ENCODE measurements around the gene CEBPA. TPM values are rescaled to one million over a fixed set of nuclear protein-coding genes. Genes with fewer than 3 reads are reported as not detected.
"Not testable (repeated sequence)": the region's sequence is repeated elsewhere in the genome, so short reads cannot be mapped to it uniquely, and the experiment has no call there.

CEBPA gene
- total RNA-seq, 2 donors from 2014 or later: 25.2 to 58.7 TPM

DNA sequence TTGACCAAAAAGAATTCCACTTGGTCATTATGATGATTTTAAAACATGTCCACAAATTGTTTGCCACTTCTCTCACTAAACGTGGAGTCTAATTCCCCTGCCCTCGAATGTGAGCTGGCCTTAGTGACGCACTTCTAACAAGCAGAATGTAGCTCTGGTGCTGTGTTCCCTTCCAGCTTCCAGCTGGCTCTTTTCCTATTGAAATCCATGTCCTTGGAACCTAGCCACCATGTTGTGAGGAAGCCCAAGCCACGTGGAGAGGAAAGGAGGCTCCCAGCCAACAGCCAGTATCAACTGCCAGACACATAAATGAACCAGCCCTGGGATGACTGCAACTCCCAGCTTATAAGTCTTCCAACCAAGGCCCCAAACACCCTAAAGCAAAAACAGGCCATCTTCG is 23.6 kb upstream of the CEBPA start:
- TF ChIP-seq POLR2AphosphoS5 (IDR thresholded peaks at IDR 0.05): peak; percentile 36
- TF ChIP-seq, protein P1, sequence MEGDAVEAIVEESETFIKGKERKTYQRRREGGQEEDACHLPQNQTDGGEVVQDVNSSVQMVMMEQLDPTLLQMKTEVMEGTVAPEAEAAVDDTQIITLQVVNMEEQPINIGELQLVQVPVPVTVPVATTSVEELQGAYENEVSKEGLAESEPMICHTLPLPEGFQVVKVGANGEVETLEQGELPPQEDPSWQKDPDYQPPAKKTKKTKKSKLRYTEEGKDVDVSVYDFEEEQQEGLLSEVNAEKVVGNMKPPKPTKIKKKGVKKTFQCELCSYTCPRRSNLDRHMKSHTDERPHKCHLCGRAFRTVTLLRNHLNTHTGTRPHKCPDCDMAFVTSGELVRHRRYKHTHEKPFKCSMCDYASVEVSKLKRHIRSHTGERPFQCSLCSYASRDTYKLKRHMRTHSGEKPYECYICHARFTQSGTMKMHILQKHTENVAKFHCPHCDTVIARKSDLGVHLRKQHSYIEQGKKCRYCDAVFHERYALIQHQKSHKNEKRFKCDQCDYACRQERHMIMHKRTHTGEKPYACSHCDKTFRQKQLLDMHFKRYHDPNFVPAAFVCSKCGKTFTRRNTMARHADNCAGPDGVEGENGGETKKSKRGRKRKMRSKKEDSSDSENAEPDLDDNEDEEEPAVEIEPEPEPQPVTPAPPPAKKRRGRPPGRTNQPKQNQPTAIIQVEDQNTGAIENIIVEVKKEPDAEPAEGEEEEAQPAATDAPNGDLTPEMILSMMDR (IDR thresholded peaks at IDR 0.05): no peak
- H3K4me1 ChIP-seq (replicated peaks): no peaks in the 10 kb centered on the region
- no peaks in the 10 kb centered on the region for H3K27me3 ChIP-seq (replicated peaks; ENCODE audit: insufficient read depth)
- WGBS: 44% methylated on average over 5 of the region's 5 CpGs
- intact Hi-C loops (cut with DNase I): no loop called here
- no peaks in the 10 kb centered on the region for H3K36me3 ChIP-seq
- no peak overlapping the region for H3K4me3 ChIP-seq
- no peak for DNase-seq (ENCODE audit: low spot score)
- no peaks in the 10 kb centered on the region for H3K9me3 ChIP-seq
- H3K27ac ChIP-seq: no peak overlapping the region

DNA sequence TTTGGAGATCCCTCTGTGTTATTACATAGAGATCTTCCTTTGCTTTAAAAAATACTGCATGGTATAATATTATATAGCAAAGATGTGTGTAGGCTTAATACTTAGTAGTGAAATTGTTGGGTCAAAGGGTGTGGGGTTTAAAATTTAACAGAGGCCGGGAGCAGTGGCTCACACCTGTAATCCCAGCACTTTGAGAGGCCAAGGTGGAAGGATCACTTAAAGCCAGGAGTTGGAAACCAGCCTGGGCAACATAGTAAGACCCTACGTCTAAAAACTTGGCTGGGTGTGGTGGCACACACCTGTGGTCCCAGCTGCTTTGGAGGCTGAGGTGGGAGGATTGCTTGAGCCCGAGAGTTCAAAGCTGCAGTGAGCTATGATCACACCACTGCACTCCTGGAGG is 22.3 kb upstream of the CEBPA start:
- 87% methylated on average over 3 of the region's 3 CpGs for WGBS
- intact Hi-C loops (cut with DNase I): no loop called here

DNA sequence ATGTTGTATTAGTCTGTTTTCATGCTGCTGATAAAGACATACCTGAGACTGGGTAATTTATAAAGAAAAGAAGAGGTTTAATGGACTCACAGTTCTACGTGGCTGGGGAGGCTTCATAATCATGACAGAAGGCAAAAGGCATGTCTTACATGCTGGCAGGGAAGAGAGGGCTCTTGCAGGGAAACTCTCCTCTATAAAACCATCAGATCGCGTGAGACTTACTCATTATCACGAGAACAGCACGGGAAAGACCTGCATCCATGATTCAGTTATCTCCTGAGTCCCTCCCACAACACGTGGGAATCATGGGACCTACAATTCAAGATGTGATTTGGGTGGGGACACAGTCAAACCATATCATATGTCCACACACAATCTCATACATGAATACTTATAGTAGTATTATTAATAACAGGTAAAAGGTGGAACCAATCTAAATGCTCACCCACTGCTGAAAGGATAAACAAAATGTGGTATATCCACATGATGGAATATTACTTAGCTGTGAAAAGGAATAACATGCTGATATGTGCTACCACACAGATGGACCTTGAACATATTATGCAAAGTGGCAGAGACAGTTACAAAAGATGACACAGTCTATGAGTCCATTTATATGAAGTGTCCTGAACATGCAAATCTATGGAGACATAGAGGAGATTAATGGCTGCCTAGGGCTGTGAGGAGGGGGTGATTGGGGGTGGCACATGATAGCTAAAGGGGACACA is 20.9 kb upstream of the CEBPA start:
- DNase-seq (ENCODE audit: low spot score): no peak
- H3K27ac ChIP-seq: no peak overlapping the region
- H3K4me3 ChIP-seq: no peak overlapping the region
- H3K36me3 ChIP-seq: no peaks in the 10 kb centered on the region
- intact Hi-C loops (cut with DNase I): no loop called here
- no peaks in the 10 kb centered on the region for H3K9me3 ChIP-seq
- H3K27me3 ChIP-seq (replicated peaks; ENCODE audit: insufficient read depth): no peaks in the 10 kb centered on the region
- 75% methylated on average over 6 of the region's 6 CpGs for WGBS
- H3K4me1 ChIP-seq (replicated peaks): no peaks in the 10 kb centered on the region
- TF ChIP-seq, protein P1 (IDR thresholded peaks at IDR 0.05): no peak
- TF ChIP-seq POLR2AphosphoS5 (IDR thresholded peaks at IDR 0.05) (no peak), POLR2A (IDR thresholded peaks at IDR 0.05) (no peak)

More for the DNA sequence above, 22.3 kb upstream of the CEBPA start:
- H3K27me3 ChIP-seq (replicated peaks; ENCODE audit: insufficient read depth): no peaks in the 10 kb centered on the region
- TF ChIP-seq POLR2AphosphoS5 (IDR thresholded peaks at IDR 0.05): no peak
- TF ChIP-seq POLR2A (IDR thresholded peaks at IDR 0.05): no peak
- TF ChIP-seq, protein P1 (IDR thresholded peaks at IDR 0.05): no peak
- H3K27ac ChIP-seq: no peak overlapping the region
- no peaks in the 10 kb centered on the region for H3K4me1 ChIP-seq (replicated peaks)
- DNase-seq (ENCODE audit: low spot score): no peak
- H3K4me3 ChIP-seq: no peak overlapping the region
- H3K36me3 ChIP-seq: no peaks in the 10 kb centered on the region
- no peaks in the 10 kb centered on the region for H3K9me3 ChIP-seq

DNA sequence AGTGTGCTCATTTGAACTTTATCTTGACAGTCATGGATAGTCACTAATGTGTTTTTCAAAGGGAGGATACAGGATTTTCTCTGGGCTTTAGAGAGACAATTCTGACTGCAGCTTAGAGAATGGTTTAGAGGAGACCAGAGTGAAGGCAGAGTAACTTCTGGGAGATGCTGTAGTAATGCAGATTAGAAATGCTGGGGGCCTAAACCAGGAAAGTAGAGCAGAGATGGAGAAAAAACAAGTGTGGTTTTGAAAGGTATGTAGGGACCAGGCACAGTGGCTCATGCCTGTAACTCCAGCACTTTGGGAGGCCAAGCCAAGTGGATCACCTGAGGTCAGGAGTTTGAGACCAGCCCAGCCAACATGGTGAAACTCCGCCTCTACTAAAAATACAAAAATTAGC is 18.3 kb upstream of the CEBPA start:
- Histone ChIP-seq H3K4me3 (no peak overlapping the region), H3K27me3 (replicated peaks; ENCODE audit: insufficient read depth) (no peaks in the 10 kb centered on the region), H3K27ac (no peak overlapping the region), H3K36me3 (no peaks in the 10 kb centered on the region), H3K4me1 (replicated peaks) (no peaks in the 10 kb centered on the region), H3K9me3 (no peaks in the 10 kb centered on the region)
- WGBS: 100% methylated on average over 1 of the region's 1 CpG
- TF ChIP-seq POLR2A (IDR thresholded peaks at IDR 0.05) (no peak), POLR2AphosphoS5 (IDR thresholded peaks at IDR 0.05) (no peak)
- TF ChIP-seq, protein P1 (IDR thresholded peaks at IDR 0.05): no peak
- intact Hi-C loops (cut with DNase I): no loop called here
- no peak for DNase-seq (ENCODE audit: low spot score)

DNA sequence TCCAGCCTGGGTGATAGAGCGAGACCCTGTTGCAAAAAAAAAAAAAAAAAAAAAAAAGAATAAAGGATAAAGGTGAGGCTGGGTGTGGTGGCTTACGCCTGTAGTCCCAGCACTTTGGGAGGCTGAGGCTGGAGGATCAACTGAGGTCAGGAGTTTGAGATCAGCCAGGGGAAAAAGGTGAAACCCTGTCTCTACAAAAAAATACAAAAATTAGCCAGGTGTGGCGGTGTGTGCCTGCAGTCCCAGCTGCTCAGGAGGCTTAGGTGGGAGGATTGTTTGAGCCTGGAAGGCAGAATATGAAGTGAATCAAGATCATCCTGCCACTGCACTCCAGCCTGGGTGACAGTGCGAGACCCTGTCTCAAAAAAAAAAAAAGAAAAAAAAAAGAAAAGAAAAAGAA is 15.7 kb upstream of the CEBPA start:
- H3K36me3 ChIP-seq; H3K9me3 ChIP-seq; H3K4me1 ChIP-seq (replicated peaks); H3K4me3 ChIP-seq; H3K27me3 ChIP-seq (replicated peaks; ENCODE audit: insufficient read depth); H3K27ac ChIP-seq; intact Hi-C loops (cut with DNase I); DNase-seq (ENCODE audit: low spot score): not testable (repeated sequence)
- 95% methylated on average over 4 of the region's 4 CpGs for WGBS

All from prostate gland (tissue), 2 donors.